ES-I3 (cell line): ENCODE measurements around the gene CLEC3B.
"Not testable (repeated sequence)": the region's sequence is repeated elsewhere in the genome, so short reads cannot be mapped to it uniquely, and the experiment has no call there.

Experiments
- H3K36me3 ChIP-seq: 2 replicates; pipeline ENCODE4 v1.6.1; 2013; ENCODE audit warnings: mild to moderate bottlenecking, low read length, control low read depth, moderate library complexity; ENCODE audit not compliant: insufficient read depth
- H3K4me1 ChIP-seq: 2 replicates; pipeline ENCODE4 v1.6.1; 2013; ENCODE audit warnings: mild to moderate bottlenecking, control low read depth, low read length; ENCODE audit not compliant: insufficient read depth
- H3K9ac ChIP-seq: 2 replicates; pipeline ENCODE4 v1.6.1; 2013; ENCODE audit warnings: low read depth, mild to moderate bottlenecking, low read length, moderate library complexity
- H3K9me3 ChIP-seq: 2 replicates; pipeline ENCODE4 v1.6.1; 2013; ENCODE audit warnings: mild to moderate bottlenecking, low read length, moderate library complexity; ENCODE audit not compliant: control insufficient read depth, insufficient read depth

The CLEC3B gene

DNA sequence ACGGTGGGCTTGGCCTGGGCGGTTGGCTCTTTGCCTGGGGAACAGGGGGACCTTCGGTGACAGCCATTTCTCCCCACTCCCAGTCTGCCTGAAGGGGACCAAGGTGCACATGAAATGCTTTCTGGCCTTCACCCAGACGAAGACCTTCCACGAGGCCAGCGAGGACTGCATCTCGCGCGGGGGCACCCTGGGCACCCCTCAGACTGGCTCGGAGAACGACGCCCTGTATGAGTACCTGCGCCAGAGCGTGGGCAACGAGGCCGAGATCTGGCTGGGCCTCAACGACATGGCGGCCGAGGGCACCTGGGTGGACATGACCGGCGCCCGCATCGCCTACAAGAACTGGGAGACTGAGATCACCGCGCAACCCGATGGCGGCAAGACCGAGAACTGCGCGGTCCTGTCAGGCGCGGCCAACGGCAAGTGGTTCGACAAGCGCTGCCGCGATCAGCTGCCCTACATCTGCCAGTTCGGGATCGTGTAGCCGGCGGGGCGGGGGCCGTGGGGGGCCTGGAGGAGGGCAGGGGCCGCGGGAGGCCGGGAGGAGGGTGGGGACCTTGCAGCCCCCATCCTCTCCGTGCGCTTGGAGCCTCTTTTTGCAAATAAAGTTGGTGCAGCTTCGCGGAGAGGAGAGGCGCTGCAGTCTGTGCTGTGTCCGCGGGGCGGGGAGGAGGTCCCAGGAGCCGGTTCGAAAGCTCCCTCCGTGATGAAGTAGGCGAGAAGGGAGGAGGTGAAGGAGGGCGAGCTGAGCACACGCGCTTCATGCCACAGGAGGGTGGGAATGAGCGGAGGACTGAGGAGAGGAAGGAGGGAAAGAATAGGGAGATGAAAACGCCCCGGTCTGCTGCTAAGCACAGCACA, 9.6 kb downstream of the CLEC3B start:
- Histone ChIP-seq H3K9me3 (no peaks in the 10 kb centered on the region), H3K9ac (peak overlapping the region; percentile 39; the same call in 1 of the 2 replicates), H3K4me1 (peaks cover 5% of the 10 kb centered on the region; the same call in 1 of the 2 replicates)

DNA sequence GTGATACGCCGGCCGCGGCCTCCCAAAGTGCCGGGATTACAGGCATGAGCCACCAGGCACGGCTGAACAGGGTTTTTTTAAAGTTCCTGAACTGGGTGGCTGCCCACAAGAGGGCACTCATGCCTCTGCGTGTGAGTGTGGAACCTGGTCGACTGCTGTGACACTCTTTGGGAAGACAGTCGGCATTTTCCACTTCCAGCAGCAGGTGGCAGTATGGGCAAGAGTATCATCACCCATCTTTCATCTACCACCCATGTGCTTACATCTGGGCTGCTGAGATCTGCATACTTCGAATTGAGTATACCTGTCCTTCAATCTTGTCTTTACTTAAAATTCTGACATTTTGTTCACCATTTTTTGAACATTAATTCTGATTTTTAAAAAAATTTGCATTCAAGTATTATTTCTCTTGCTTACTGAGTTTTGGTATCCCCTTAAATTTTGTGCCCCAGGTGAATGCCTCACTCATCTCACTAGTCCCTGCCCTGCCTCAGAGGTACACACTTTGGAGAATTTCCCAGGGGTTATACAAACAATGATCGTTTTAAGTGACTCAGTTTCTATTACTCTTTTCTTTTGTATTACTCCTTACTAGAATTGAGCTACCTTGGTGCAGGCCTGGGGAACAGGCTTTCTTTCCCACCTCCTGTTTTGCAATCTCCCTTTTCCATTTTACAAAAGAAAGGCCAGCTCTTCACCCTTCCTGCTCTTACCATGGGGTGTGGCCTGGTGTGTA, 11.8 kb downstream of the CLEC3B start:
- Histone ChIP-seq H3K4me1 (peaks cover 5% of the 10 kb centered on the region; the same call in 1 of the 2 replicates), H3K9ac (no peak overlapping the region), H3K36me3 (no peaks in the 10 kb centered on the region), H3K9me3 (no peaks in the 10 kb centered on the region)

More for the DNA sequence above, 9.6 kb downstream of the CLEC3B start:
- no peaks in the 10 kb centered on the region for H3K36me3 ChIP-seq

DNA sequence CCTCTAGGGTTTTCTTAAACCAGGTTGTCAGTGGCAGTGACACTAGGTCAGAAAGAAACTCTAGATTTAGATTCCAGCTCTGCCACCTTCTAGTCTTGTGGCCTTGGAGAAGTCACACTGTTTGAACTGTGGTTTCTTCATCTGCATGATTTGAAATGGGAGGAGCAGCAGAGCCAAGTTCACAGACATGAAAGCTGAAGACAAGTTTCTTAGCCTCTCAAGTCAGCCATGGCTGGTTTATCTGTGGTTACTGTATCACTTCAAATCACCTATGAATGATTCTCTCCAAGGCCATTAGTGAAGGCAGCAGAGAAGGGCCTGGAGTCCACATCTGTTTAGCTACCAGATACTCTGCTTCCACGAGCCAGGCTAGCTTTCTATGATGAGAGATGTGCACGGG, 15.6 kb downstream of the CLEC3B start:
- peaks cover 9% of the 10 kb centered on the region; the same call in 1 of the 2 replicates for H3K4me1 ChIP-seq
- H3K9me3 ChIP-seq = no peaks in the 10 kb centered on the region
- no peaks in the 10 kb centered on the region for H3K36me3 ChIP-seq
- no peak overlapping the region for H3K9ac ChIP-seq

DNA sequence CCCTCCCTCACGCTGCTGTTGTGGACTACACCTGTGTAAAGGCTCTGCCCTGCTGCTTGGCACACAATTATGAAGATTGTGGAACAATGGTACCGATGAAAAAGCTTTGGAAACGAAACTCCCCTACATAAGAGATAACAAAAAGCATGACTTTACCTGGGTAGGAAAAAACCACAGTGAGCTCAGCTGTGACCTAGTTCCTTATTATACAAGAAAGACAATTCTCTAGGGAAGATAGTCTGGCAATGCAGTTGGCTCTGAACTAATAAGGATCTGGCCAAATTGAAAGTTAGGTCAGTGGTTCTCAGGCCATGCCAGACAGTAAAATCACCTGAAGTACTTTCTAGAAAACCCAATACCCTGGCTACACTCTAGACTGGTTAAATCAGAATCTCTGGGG, 16.1 kb downstream of the CLEC3B start:
- Histone ChIP-seq H3K36me3 (no peaks in the 10 kb centered on the region), H3K9ac (no peak overlapping the region), H3K4me1 (peaks cover 9% of the 10 kb centered on the region; the same call in 1 of the 2 replicates), H3K9me3 (no peaks in the 10 kb centered on the region)

DNA sequence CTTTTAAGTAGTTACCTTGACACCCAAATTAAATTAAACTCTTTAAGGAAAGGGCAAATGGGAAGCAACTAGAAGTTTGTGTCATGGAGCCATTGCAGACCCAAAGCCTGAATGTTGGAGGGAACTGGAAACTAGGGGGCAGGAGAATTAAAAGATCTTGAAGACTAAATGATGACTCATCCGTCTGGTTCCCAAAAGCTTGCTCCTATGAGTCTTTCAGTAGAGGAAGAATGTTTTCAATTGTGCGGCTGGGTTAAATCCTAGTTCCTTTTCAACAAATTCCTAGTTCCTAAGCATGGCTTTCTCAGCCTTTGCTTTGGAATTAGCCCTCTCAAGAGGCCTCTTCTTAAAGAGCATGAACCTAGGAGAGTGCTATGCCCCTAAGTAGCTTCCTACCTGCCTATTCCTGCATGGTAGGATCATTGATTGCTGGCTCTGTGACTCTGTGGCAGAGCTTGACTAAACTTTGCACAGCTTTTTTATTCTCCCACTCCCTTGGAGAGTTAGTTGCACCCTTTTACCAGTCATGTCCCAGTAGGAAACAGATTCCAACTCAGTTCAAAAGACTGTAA, 17.7 kb downstream of the CLEC3B start:
- Histone ChIP-seq H3K36me3 (no peaks in the 10 kb centered on the region), H3K4me1 (peaks cover 4% of the 10 kb centered on the region; the same call in 1 of the 2 replicates), H3K9ac (no peak overlapping the region), H3K9me3 (no peaks in the 10 kb centered on the region)

DNA sequence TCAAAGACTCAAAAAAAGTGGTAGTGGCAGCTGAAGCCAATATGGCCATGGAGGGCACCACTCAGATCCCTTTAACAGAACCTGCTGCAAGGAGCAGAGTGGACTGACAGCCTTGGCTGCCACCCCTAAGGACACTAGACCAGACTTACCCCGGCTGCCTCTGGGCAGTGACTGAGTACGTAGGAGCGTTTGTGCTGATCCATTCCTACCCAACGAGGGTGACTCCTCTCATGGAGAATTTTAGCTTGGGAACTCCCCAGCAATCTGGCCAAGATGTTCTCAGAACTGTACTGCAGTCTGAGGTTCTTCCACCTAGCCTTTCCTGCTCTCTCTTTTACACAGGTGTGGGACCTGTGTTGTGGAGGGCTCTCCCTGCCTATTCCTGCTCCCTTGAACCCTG, 22.1 kb downstream of the CLEC3B start:
- Histone ChIP-seq H3K9ac (no peak overlapping the region), H3K9me3 (no peaks in the 10 kb centered on the region), H3K4me1 (0 out of 2 replicates have a peak, but pooled peaks cover 4% of the 10 kb centered on the region), H3K36me3 (no peaks in the 10 kb centered on the region)

DNA sequence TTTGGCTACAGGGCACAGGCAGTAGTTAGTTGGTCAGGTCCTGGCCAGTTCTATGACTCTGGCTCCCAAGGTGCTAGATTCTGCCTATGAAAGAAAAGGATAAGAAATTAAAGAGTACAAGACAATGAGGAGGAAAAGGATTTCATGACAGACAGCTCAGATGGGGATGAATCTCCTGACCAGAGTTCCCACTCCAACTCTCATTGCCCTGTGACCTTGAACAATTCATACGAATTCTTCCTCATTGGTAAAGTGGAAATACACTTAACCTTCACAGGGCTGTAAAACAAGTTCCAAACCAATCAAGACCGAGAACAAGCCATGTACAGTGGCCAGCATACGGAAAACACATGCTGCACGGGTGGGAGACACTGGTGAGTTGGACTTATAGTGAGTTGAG, 23.7 kb downstream of the CLEC3B start:
- no peaks in the 10 kb centered on the region for H3K9me3 ChIP-seq
- no peaks in the 10 kb centered on the region for H3K36me3 ChIP-seq
- H3K9ac ChIP-seq = no peak overlapping the region
- no peaks in the 10 kb centered on the region for H3K4me1 ChIP-seq

DNA sequence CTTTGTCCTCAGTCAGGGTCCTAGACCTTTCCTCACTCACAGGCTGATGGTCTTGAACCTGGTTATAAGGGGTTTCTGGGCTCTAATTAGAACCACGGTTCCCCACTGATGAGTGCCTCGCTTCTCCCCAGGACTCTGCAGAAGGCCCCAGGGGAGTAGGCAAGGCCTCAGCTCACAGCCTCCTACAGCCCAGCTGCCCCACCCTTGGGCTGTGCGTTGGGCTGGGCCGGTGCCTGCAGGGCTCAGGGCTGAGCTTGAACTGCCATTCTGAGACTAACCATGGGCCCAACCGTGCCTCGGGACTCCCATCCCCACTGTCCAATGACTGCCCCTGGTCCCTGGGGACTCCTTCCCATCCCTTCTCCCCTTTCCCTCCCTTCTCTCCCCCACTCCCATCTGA, 25.6 kb downstream of the CLEC3B start:
- H3K4me1 ChIP-seq = peaks cover 8% of the 10 kb centered on the region
- H3K9ac ChIP-seq = no peak overlapping the region
- no peaks in the 10 kb centered on the region for H3K36me3 ChIP-seq
- H3K9me3 ChIP-seq = no peaks in the 10 kb centered on the region

DNA sequence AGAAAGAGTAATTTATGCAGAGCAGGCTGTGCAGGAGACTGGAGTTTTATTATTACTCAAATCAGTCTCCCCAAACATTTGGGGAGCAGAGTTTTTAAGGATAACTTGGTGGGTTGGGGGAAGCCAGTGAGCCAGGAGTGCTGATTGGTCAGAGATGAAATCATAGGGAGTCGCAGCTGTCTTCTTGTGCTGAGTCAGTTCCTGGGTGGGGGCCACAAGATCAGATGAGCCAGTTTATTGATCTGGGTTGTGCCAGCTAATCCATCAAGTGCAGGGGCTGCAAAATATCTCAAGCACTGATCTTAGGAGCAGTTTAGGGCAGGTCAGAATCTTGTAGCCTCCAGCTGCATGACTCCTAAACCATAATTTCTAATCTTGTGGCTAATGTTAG, 27.7 kb downstream of the CLEC3B start:
- H3K9me3 ChIP-seq, H3K36me3 ChIP-seq, H3K9ac ChIP-seq, H3K4me1 ChIP-seq: not testable (repeated sequence)

DNA sequence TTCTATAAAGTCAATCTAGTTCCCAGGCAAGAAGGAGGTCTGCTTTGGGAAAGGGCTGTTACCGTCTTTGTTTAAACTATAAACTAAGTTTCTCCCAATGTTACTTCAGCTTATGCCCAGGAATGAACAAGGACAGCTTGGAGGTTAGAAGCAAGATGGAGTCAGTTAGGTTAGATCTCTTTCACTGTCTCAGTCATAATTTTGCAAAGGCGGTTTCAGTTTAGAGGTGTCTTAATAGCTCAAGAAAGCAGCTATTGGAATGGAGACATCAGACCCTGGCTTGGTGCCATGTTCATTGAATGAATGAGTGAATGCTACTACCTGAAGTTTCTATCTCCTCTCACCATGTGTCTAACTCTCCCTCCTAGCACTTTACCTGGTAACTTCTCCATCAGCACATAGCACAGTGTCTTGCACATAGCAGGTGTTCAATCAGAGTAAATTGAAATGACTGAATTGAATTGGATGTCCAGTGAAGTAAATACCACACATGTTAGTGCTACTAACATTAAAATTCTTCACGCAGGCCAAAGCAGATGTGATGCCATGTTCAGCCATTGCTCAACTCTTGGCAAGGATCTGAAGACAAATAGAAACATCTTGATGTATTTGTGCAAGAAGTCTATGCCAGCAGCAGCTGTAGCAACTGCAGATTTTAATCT, 28.2 kb downstream of the CLEC3B start:
- no peaks in the 10 kb centered on the region for H3K9me3 ChIP-seq
- peaks cover 8% of the 10 kb centered on the region for H3K4me1 ChIP-seq
- H3K9ac ChIP-seq = no peak overlapping the region
- no peaks in the 10 kb centered on the region for H3K36me3 ChIP-seq

DNA sequence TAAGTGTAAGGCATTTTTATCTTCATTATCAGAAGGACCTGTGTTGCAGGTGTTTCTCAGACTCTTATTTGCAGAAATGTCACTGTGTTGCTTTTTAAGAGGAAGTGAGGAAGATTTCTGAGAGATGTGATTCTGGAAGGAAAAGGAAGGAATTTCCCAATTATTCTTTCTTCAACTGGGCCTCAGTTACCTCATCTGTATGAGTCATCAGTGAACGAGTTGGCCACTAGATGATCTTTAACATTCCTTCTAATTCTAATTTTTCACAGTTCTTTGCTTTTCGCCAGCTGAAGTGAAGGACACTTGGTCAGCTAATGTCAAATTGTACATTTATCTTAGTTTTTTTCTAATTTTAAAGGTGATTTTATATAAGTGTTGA, 28.9 kb downstream of the CLEC3B start:
- Histone ChIP-seq H3K4me1 (peaks cover 10% of the 10 kb centered on the region), H3K36me3 (no peaks in the 10 kb centered on the region), H3K9ac (no peak overlapping the region), H3K9me3 (no peaks in the 10 kb centered on the region)

DNA sequence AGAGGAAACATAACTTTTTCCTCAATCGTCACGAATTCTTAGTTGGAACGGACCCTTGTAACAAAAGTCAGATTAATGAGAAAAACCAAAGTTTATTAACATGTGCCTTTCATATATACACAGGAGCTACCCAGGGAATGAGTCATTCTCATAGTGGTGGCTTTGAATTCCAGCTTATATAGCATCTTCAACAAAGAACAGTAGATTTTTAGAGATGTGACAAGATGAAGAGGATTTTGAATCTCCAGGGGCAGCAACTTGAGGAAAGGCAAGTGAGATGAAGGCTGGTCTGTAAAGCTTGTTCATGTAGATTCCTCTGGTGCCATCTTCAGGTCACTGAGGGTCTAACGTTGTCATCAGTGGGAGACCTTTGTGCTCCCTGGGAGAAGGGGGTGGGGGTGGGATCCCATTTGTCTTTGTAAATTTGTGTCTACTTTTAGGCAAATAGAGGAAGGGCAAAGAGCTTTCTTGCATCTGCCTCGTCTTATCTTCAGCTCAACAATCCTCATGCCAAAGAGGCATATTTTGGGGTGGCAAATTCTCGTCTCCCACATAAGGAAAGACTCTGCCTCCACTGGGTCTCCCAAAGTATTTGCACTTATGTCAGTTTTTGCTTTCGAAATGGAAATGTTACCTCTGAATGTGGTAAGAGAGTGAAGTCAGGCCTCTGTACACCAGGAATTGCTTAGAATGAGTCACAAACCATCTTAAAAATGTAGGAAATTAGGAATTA, 29.5 kb downstream of the CLEC3B start:
- H3K4me1 ChIP-seq = peaks cover 12% of the 10 kb centered on the region
- H3K36me3 ChIP-seq = no peaks in the 10 kb centered on the region
- H3K9me3 ChIP-seq = no peaks in the 10 kb centered on the region
- no peak overlapping the region for H3K9ac ChIP-seq

DNA sequence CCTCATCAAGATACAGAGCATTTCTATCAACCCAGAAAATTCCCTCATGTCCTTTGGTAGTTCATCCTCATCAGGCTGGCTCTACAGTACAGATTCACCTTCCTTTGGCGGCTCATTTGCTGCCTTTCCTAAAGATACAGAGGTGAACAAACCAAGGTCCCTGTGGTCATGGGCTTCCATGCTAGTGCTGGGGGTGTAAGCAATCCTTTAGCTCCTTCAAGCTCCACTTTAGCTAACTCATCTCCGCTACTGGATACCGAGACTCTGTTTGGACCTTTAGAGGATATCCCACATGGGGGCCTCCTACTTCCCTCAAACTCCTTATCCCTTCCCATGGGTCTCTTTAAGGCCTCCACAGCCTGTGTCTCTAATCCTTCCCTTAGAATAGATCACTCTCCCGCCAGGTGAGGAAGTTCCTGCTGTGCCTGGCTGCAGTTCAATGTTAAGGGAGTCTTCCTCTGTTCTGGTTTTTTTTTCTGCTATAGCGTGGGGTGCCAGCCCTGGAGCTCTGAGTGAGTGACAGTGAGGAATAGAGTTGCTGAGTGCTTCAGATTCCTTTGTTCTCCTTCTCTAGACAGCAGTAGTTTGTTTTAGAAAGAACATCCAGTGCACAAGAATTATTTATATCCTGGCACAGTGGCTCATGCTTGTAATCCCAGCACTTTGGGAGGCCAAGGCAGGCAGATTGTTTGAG, 30.7 kb downstream of the CLEC3B start:
- no peak overlapping the region for H3K9ac ChIP-seq
- H3K36me3 ChIP-seq = no peaks in the 10 kb centered on the region
- H3K4me1 ChIP-seq = peaks cover 12% of the 10 kb centered on the region
- H3K9me3 ChIP-seq = no peaks in the 10 kb centered on the region
